ENCODE results near the gene PTPRG.

The PTPRG gene

GRCh38 chr3:61561374-61562041 is at the start of gene PTPRG:
PTPRG (plus strand) TSS chr3:61561571; CDS start chr3:61562288, 717 bp downstream.
- DNase-seq: peak in 1 of 2 experiments; percentile 16
- no peak for TF ChIP-seq GATA1 (IDR thresholded peaks at IDR 0.05; ENCODE audit: low read depth, low read length)
- no peak for TF ChIP-seq POLR2A (IDR thresholded peaks at IDR 0.05; ENCODE audit: low read length)

- no peak for DNase-seq
- TF ChIP-seq GATA1 (IDR thresholded peaks at IDR 0.05; ENCODE audit: low read depth, low read length): no peak
- no peak for TF ChIP-seq POLR2A (IDR thresholded peaks at IDR 0.05; ENCODE audit: low read length)
Measured at GRCh38 chr3:61518590-61518989, 42.8 kb upstream of the PTPRG start.

GRCh38 chr3:61520966-61521628 is 40.3 kb upstream of the PTPRG start:
- no peak for DNase-seq

GRCh38 chr3:61522060-61522459 is 39.3 kb upstream of the PTPRG start:
- no peak for DNase-seq
- no peak for TF ChIP-seq GATA1 (IDR thresholded peaks at IDR 0.05; ENCODE audit: low read depth, low read length)
- no peak for TF ChIP-seq POLR2A (IDR thresholded peaks at IDR 0.05; ENCODE audit: low read length)

More at GRCh38 chr3:61520966-61521628, 40.3 kb upstream of the PTPRG start:
- TF ChIP-seq GATA1 (IDR thresholded peaks at IDR 0.05; ENCODE audit: low read depth, low read length): no peak
- no peak for TF ChIP-seq POLR2A (IDR thresholded peaks at IDR 0.05; ENCODE audit: low read length)

GRCh38 chr3:61522626-61523025 is 38.7 kb upstream of the PTPRG start:
- DNase-seq: no peak
- TF ChIP-seq POLR2A (IDR thresholded peaks at IDR 0.05; ENCODE audit: low read length): no peak
- no peak for TF ChIP-seq GATA1 (IDR thresholded peaks at IDR 0.05; ENCODE audit: low read depth, low read length)

GRCh38 chr3:61524933-61525332 is 36.4 kb upstream of the PTPRG start:
- TF ChIP-seq POLR2A (IDR thresholded peaks at IDR 0.05; ENCODE audit: low read length): no peak
- no peak for TF ChIP-seq GATA1 (IDR thresholded peaks at IDR 0.05; ENCODE audit: low read depth, low read length)
- DNase-seq: no peak

GRCh38 chr3:61526308-61526707 is 35.1 kb upstream of the PTPRG start:
- no peak for TF ChIP-seq POLR2A (IDR thresholded peaks at IDR 0.05; ENCODE audit: low read length)
- DNase-seq: no peak

- TF ChIP-seq GATA1 (IDR thresholded peaks at IDR 0.05; ENCODE audit: low read depth, low read length) (no peak), POLR2A (IDR thresholded peaks at IDR 0.05; ENCODE audit: low read length) (no peak)
- no peak for DNase-seq
Measured at GRCh38 chr3:61527011-61527410, 34.4 kb upstream of the PTPRG start.

GRCh38 chr3:61530355-61530754 is 31.0 kb upstream of the PTPRG start:
- TF ChIP-seq POLR2A (IDR thresholded peaks at IDR 0.05; ENCODE audit: low read length) (no peak), GATA1 (IDR thresholded peaks at IDR 0.05; ENCODE audit: low read depth, low read length) (no peak)
- peak; percentile 9 to 33 for DNase-seq

- DNase-seq: no peak
- no peak for TF ChIP-seq POLR2A (IDR thresholded peaks at IDR 0.05; ENCODE audit: low read length)
- TF ChIP-seq GATA1 (IDR thresholded peaks at IDR 0.05; ENCODE audit: low read depth, low read length): no peak
Measured at GRCh38 chr3:61531528-61531927, 29.8 kb upstream of the PTPRG start.

- DNase-seq: no peak
- TF ChIP-seq POLR2A (IDR thresholded peaks at IDR 0.05; ENCODE audit: low read length) (no peak), GATA1 (IDR thresholded peaks at IDR 0.05; ENCODE audit: low read depth, low read length) (no peak)
Measured at GRCh38 chr3:61532739-61533500, 28.5 kb upstream of the PTPRG start.

GRCh38 chr3:61535826-61536225 is 25.5 kb upstream of the PTPRG start:
- TF ChIP-seq POLR2A (IDR thresholded peaks at IDR 0.05; ENCODE audit: low read length) (no peak), GATA1 (IDR thresholded peaks at IDR 0.05; ENCODE audit: low read depth, low read length) (no peak)
- DNase-seq: no peak

- TF ChIP-seq POLR2A (IDR thresholded peaks at IDR 0.05; ENCODE audit: low read length) (no peak), GATA1 (IDR thresholded peaks at IDR 0.05; ENCODE audit: low read depth, low read length) (no peak)
- no peak for DNase-seq
Measured at GRCh38 chr3:61537366-61537765, 24.0 kb upstream of the PTPRG start.

- TF ChIP-seq GATA1 (IDR thresholded peaks at IDR 0.05; ENCODE audit: low read depth, low read length): no peak
- TF ChIP-seq POLR2A (IDR thresholded peaks at IDR 0.05; ENCODE audit: low read length): no peak
- DNase-seq: no peak
Measured at GRCh38 chr3:61538486-61538885, 22.9 kb upstream of the PTPRG start.
